H1 (cell line): ENCODE data around the gene ARNT2. TPM values are rescaled to one million over a fixed set of nuclear protein-coding genes. Genes with fewer than 3 reads are reported as not detected.

ENCODE experiments used
- EZH2 ChIP-seq: fragments of 200-600 bp; sonication (generic); IDR thresholded peaks from 2 replicates; pipeline ENCODE4 v1.7.1; 2012; ENCODE audit warnings: low read depth, mild to moderate bottlenecking, moderate library complexity, low read length, inconsistent platforms; ENCODE audit not compliant: severe bottlenecking
- HDAC2 ChIP-seq, 2 experiments: fragments of 300-600 bp in 1 of 2; sonication (generic) in 1 of 2; IDR thresholded peaks; 2 replicates each; pipeline ENCODE4 v1.6.1; 2011 to 2012; ENCODE audit warnings: low read depth in 2 of 2, low read length in 2 of 2, mild to moderate bottlenecking in 2 of 2, moderate library complexity in 2 of 2, borderline replicate concordance in 1 of 2, inconsistent platforms in 1 of 2
- RFX5 ChIP-seq: IDR thresholded peaks from 2 replicates; pipeline ENCODE4 v1.6.1; 2011; ENCODE audit warnings: low read depth, low read length, improper control_type of control experiment, borderline replicate concordance
- TCF12 ChIP-seq: IDR thresholded peaks from 2 replicates; pipeline ENCODE4 v1.6.1; 2011; ENCODE audit warnings: low read depth, mild to moderate bottlenecking, low read length
- ZNF274 ChIP-seq: IDR thresholded peaks from 2 replicates; pipeline ENCODE4 v1.7.0; 2012; ENCODE audit warnings: low read length, borderline replicate concordance; ENCODE audit errors: extremely low read depth
- polyA plus RNA-seq, 7 experiments: library from polyadenylated mRNA; depleted of rRNA in 3 of 7; stranded (reverse) in 5 of 7; unstranded in 2 of 7; fragments of >200 nt in 5 of 7; fragments of 200-250 nt in 2 of 7; gene quantifications; 1 replicate in 5 of 7; 2 replicates in 1 of 7; 4 replicates in 1 of 7; pipeline versions ENCODE4 v1.2.1 to v1.2.3, GENCODE V29; 2011 to 2013; ENCODE audit warnings: missing spikeins in 2 of 7, mixed read lengths in 2 of 7
- total RNA-seq: library from RNA; stranded (reverse); fragmentation: NEBNext Ultra II Directional; extraction: Animal tissue kit (Norgen Biotek cat#: 25700); gene quantifications from 2 replicates; pipeline ENCODE4 v1.2.1, GENCODE V29; 2021
- TF ChIP-seq, protein P1 (sequence below): IDR thresholded peaks from 2 replicates; pipeline ENCODE4 v1.6.1; 2011; ENCODE audit warnings: low read length, improper control_type of control experiment

ARNT2 gene
- total and polyA plus RNA-seq, 2 of the 8 experiments (the other 6 are each of a cell fraction or from before 2014, with no cell fraction given): 9.5 to 14.6 TPM

DNA sequence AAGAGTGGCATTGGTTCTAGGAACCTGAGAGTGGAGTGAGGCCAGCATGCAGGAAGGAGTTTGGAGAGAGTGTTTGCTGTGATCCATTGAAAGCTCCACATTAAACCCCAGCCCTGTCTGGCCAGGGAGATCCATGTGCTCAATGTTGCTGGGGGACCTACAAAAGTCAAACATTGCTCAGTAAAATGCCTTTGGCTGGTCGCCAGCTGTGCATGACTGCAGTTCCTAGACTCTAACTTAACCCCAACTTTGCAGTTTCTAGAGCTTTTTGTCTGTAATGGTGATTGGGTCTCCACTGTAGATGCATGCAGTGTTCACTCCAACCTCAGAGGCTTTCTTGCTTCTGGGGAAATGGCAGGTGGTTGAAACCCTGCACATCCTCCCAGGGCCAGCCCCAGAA is 191.2 kb downstream of the ARNT2 start (continued):
- TF ChIP-seq, protein P1, sequence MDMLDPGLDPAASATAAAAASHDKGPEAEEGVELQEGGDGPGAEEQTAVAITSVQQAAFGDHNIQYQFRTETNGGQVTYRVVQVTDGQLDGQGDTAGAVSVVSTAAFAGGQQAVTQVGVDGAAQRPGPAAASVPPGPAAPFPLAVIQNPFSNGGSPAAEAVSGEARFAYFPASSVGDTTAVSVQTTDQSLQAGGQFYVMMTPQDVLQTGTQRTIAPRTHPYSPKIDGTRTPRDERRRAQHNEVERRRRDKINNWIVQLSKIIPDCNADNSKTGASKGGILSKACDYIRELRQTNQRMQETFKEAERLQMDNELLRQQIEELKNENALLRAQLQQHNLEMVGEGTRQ: no peak
- TF ChIP-seq ZNF274: no peak
- TF ChIP-seq RFX5: no peak
- no peak for TF ChIP-seq TCF12
- no peak for TF ChIP-seq EZH2
- no peak for TF ChIP-seq HDAC2 (IDR thresholded peaks at IDR 0.05; ENCODE audit: borderline replicate concordance in 1 of 2, low read depth in 2 of 2, low read length in 2 of 2)
